Fibroblast of lung (primary cell): ENCODE measurements around the gene ATL1.

Experiments used
- EZH2 ChIP-seq: IDR thresholded peaks from 2 replicates; pipeline ENCODE4 v1.5.1; 2012; ENCODE audit warnings: low read length, control low read depth, mild to moderate bottlenecking; ENCODE audit errors: missing control alignments
- TF ChIP-seq, protein P1 (sequence below), 2 donors: IDR thresholded peaks in 1 of 2; conservative IDR thresholded peaks in 1 of 2; 1 replicate in 1 of 2; 2 replicates in 1 of 2; pipeline ENCODE4 v1.5.1; 2011 to 2012; ENCODE audit warnings: low read length in 2 of 2, control low read depth in 1 of 2, inconsistent platforms in 1 of 2, low read depth in 1 of 2, mild to moderate bottlenecking in 1 of 2

- TF ChIP-seq, protein P1, sequence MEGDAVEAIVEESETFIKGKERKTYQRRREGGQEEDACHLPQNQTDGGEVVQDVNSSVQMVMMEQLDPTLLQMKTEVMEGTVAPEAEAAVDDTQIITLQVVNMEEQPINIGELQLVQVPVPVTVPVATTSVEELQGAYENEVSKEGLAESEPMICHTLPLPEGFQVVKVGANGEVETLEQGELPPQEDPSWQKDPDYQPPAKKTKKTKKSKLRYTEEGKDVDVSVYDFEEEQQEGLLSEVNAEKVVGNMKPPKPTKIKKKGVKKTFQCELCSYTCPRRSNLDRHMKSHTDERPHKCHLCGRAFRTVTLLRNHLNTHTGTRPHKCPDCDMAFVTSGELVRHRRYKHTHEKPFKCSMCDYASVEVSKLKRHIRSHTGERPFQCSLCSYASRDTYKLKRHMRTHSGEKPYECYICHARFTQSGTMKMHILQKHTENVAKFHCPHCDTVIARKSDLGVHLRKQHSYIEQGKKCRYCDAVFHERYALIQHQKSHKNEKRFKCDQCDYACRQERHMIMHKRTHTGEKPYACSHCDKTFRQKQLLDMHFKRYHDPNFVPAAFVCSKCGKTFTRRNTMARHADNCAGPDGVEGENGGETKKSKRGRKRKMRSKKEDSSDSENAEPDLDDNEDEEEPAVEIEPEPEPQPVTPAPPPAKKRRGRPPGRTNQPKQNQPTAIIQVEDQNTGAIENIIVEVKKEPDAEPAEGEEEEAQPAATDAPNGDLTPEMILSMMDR (conservative IDR thresholded peaks at IDR 0.05 in 1 of 2, IDR thresholded peaks at IDR 0.05 in 1 of 2; ENCODE audit: low read depth in 1 of 2, low read length in 2 of 2) = no peak
- TF ChIP-seq EZH2 = no peak
Measured at GRCh38 chr14:50521912-50522341, 38.0 kb upstream of the ATL1 start.
